Measurements from ENCODE around the gene GOLGA8R. TPM values are rescaled to one million over a fixed set of nuclear protein-coding genes. Genes with fewer than 3 reads are reported as not detected.
"Not testable (repeated sequence)": the region's sequence is repeated elsewhere in the genome, so short reads cannot be mapped to it uniquely, and the experiment has no call there.

GOLGA8R gene
- total and polyA plus RNA-seq, 2 donors (not counting 1 experiment from before 2014, with no cell fraction given): 2.0 to 4.8 TPM

- H3K27ac ChIP-seq (ENCODE audit: low read length in 2 of 2); DNase-seq; H3K4me3 Mint-ChIP-seq; H3K36me3 ChIP-seq (replicated peaks in 1 of 2; ENCODE audit: control extremely low read depth in 1 of 2, control insufficient read depth in 1 of 2, extremely low read depth in 1 of 2, insufficient read depth in 2 of 2, low read length in 1 of 2); H3K4me3 ChIP-seq (ENCODE audit: control extremely low read depth in 1 of 5, extremely low read depth in 1 of 5, insufficient read depth in 1 of 5, low read depth in 2 of 5, low read length in 4 of 5); H3K9me3 Mint-ChIP-seq (ENCODE audit: insufficient read depth); H3K4me1 Mint-ChIP-seq; CTCF ChIA-PET; H3K9ac ChIP-seq (ENCODE audit: low read length); H3K9me3 ChIP-seq (ENCODE audit: control extremely low read depth in 1 of 3, control insufficient read depth in 2 of 3, insufficient read depth in 1 of 3, low read length in 2 of 3); H2AFZ ChIP-seq (ENCODE audit: insufficient read depth, low read depth, low read length, poor library complexity, severe bottlenecking); H3K79me2 ChIP-seq (ENCODE audit: control insufficient read depth, insufficient read depth, low read length); H3K27ac Mint-ChIP-seq; H4K20me1 ChIP-seq (ENCODE audit: control insufficient read depth, insufficient read depth, low read length, poor library complexity, severe bottlenecking); H3K27me3 ChIP-seq (replicated peaks in 1 of 4; ENCODE audit: control extremely low read depth in 1 of 4, control insufficient read depth in 3 of 4, insufficient read depth in 4 of 4, low read length in 3 of 4); H3K4me2 ChIP-seq (replicated peaks; ENCODE audit: low read depth, low read length, poor library complexity, severe bottlenecking); H3K4me1 ChIP-seq (ENCODE audit: control insufficient read depth in 2 of 2, insufficient read depth in 2 of 2, low read length in 2 of 2); POLR2A ChIA-PET; ATAC-seq (ENCODE audit: low read depth); H3K27me3 Mint-ChIP-seq; intact Hi-C loops (cut with micrococcal nuclease): not testable (repeated sequence)
- WGBS (ENCODE audit: insufficient coverage): no CpG with 5 or more reads among the region's 3 CpGs
Observed at GRCh38 chr15:30438348-30438747, 24.3 kb upstream of the GOLGA8R start.

GRCh38 chr15:30435878-30436277 is 21.8 kb upstream of the GOLGA8R start:
- H3K9ac ChIP-seq (ENCODE audit: low read length); H3K4me3 Mint-ChIP-seq; H3K4me3 ChIP-seq (ENCODE audit: control extremely low read depth in 1 of 5, extremely low read depth in 1 of 5, insufficient read depth in 1 of 5, low read depth in 2 of 5, low read length in 4 of 5); H3K27ac ChIP-seq (ENCODE audit: low read length in 2 of 2); H3K27me3 ChIP-seq (replicated peaks in 1 of 4; ENCODE audit: control extremely low read depth in 1 of 4, control insufficient read depth in 3 of 4, insufficient read depth in 4 of 4, low read length in 3 of 4); H3K27ac Mint-ChIP-seq; H4K20me1 ChIP-seq (ENCODE audit: control insufficient read depth, insufficient read depth, low read length, poor library complexity, severe bottlenecking); POLR2A ChIA-PET; H3K4me1 Mint-ChIP-seq; H3K27me3 Mint-ChIP-seq; H3K36me3 ChIP-seq (replicated peaks in 1 of 2; ENCODE audit: control extremely low read depth in 1 of 2, control insufficient read depth in 1 of 2, extremely low read depth in 1 of 2, insufficient read depth in 2 of 2, low read length in 1 of 2); H3K4me2 ChIP-seq (replicated peaks; ENCODE audit: low read depth, low read length, poor library complexity, severe bottlenecking); DNase-seq; H3K9me3 Mint-ChIP-seq (ENCODE audit: insufficient read depth); H3K79me2 ChIP-seq (ENCODE audit: control insufficient read depth, insufficient read depth, low read length); intact Hi-C loops (cut with micrococcal nuclease); ATAC-seq (ENCODE audit: low read depth); H2AFZ ChIP-seq (ENCODE audit: insufficient read depth, low read depth, low read length, poor library complexity, severe bottlenecking); H3K4me1 ChIP-seq (ENCODE audit: control insufficient read depth in 2 of 2, insufficient read depth in 2 of 2, low read length in 2 of 2); H3K9me3 ChIP-seq (ENCODE audit: control extremely low read depth in 1 of 3, control insufficient read depth in 2 of 3, insufficient read depth in 1 of 3, low read length in 2 of 3); CTCF ChIA-PET: not testable (repeated sequence)
- WGBS (ENCODE audit: insufficient coverage): no CpG with 5 or more reads among the region's 5 CpGs

GRCh38 chr15:30420723-30421122 is 6.7 kb upstream of the GOLGA8R start:
- H3K4me1 Mint-ChIP-seq; H3K27ac ChIP-seq (ENCODE audit: low read length in 2 of 2); H3K79me2 ChIP-seq (ENCODE audit: control insufficient read depth, insufficient read depth, low read length); H3K27me3 Mint-ChIP-seq; H2AFZ ChIP-seq (ENCODE audit: insufficient read depth, low read depth, low read length, poor library complexity, severe bottlenecking); ATAC-seq (ENCODE audit: low read depth); intact Hi-C loops (cut with micrococcal nuclease); H3K9me3 ChIP-seq (ENCODE audit: control extremely low read depth in 1 of 3, control insufficient read depth in 2 of 3, insufficient read depth in 1 of 3, low read length in 2 of 3); H3K4me1 ChIP-seq (ENCODE audit: control insufficient read depth in 2 of 2, insufficient read depth in 2 of 2, low read length in 2 of 2); H3K36me3 ChIP-seq (replicated peaks in 1 of 2; ENCODE audit: control extremely low read depth in 1 of 2, control insufficient read depth in 1 of 2, extremely low read depth in 1 of 2, insufficient read depth in 2 of 2, low read length in 1 of 2); H3K4me3 ChIP-seq (ENCODE audit: control extremely low read depth in 1 of 5, extremely low read depth in 1 of 5, insufficient read depth in 1 of 5, low read depth in 2 of 5, low read length in 4 of 5); H3K9ac ChIP-seq (ENCODE audit: low read length); POLR2A ChIA-PET; DNase-seq; H3K9me3 Mint-ChIP-seq (ENCODE audit: insufficient read depth); H3K27me3 ChIP-seq (replicated peaks in 1 of 4; ENCODE audit: control extremely low read depth in 1 of 4, control insufficient read depth in 3 of 4, insufficient read depth in 4 of 4, low read length in 3 of 4); CTCF ChIA-PET; H3K4me3 Mint-ChIP-seq; H3K27ac Mint-ChIP-seq; H3K4me2 ChIP-seq (replicated peaks; ENCODE audit: low read depth, low read length, poor library complexity, severe bottlenecking); H4K20me1 ChIP-seq (ENCODE audit: control insufficient read depth, insufficient read depth, low read length, poor library complexity, severe bottlenecking): not testable (repeated sequence)
- WGBS (ENCODE audit: insufficient coverage): 17% methylated on average over 1 of the region's 6 CpGs

- ATAC-seq (ENCODE audit: low read depth); H3K9me3 ChIP-seq (ENCODE audit: control extremely low read depth in 1 of 3, control insufficient read depth in 2 of 3, insufficient read depth in 1 of 3, low read length in 2 of 3); H3K4me2 ChIP-seq (replicated peaks; ENCODE audit: low read depth, low read length, poor library complexity, severe bottlenecking); POLR2A ChIA-PET; H3K4me1 ChIP-seq (ENCODE audit: control insufficient read depth in 2 of 2, insufficient read depth in 2 of 2, low read length in 2 of 2); H3K79me2 ChIP-seq (ENCODE audit: control insufficient read depth, insufficient read depth, low read length); H3K4me3 ChIP-seq (ENCODE audit: control extremely low read depth in 1 of 5, extremely low read depth in 1 of 5, insufficient read depth in 1 of 5, low read depth in 2 of 5, low read length in 4 of 5); CTCF ChIA-PET; H3K9me3 Mint-ChIP-seq (ENCODE audit: insufficient read depth); H3K36me3 ChIP-seq (replicated peaks in 1 of 2; ENCODE audit: control extremely low read depth in 1 of 2, control insufficient read depth in 1 of 2, extremely low read depth in 1 of 2, insufficient read depth in 2 of 2, low read length in 1 of 2); H3K4me3 Mint-ChIP-seq; H4K20me1 ChIP-seq (ENCODE audit: control insufficient read depth, insufficient read depth, low read length, poor library complexity, severe bottlenecking); H3K9ac ChIP-seq (ENCODE audit: low read length); H3K27ac Mint-ChIP-seq; intact Hi-C loops (cut with micrococcal nuclease); H3K27me3 Mint-ChIP-seq; H2AFZ ChIP-seq (ENCODE audit: insufficient read depth, low read depth, low read length, poor library complexity, severe bottlenecking); H3K27ac ChIP-seq (ENCODE audit: low read length in 2 of 2); H3K27me3 ChIP-seq (replicated peaks in 1 of 4; ENCODE audit: control extremely low read depth in 1 of 4, control insufficient read depth in 3 of 4, insufficient read depth in 4 of 4, low read length in 3 of 4); H3K4me1 Mint-ChIP-seq: not testable (repeated sequence)
- peak; percentile 1 for DNase-seq
- WGBS (ENCODE audit: insufficient coverage): 100% methylated on average over 2 of the region's 6 CpGs
Observed at GRCh38 chr15:30407636-30408035, 6.4 kb downstream of the GOLGA8R start.
